GM10248 (cell line): Measurements from ENCODE around the gene TMA7B.

ENCODE experiments used
- CTCF ChIA-PET: fragments of 300-600 bp; sonication (Branson Sonifier 250); formaldehyde crosslinking; extraction: SDS; loops from one replicate; lab custom pipeline; 2021; ENCODE audit warnings: antibody characterized with exemption; lab: Yijun Ruan, JAX
- POLR2A ChIA-PET: fragments of 350-650 bp; sonication (Branson Sonifier 250); formaldehyde crosslinking; extraction: SDS; loops from one replicate; lab custom pipeline; 2020; ENCODE audit warnings: antibody characterized with exemption; lab: Yijun Ruan, JAX
- DNase-seq: peaks from one replicate; pipeline ENCODE4 v3.0.0; 2012; ENCODE audit errors: extremely low spot score
- CTCF ChIP-seq: IDR thresholded peaks from 2 replicates; pipeline ENCODE4 v1.5.1; 2012; ENCODE audit warnings: mild to moderate bottlenecking, low read depth; ENCODE audit errors: extremely low read depth, missing control alignments, control extremely low read depth

TMA7B gene

GRCh38 chr22:39925273-39925672 lies 34.9 kb upstream of the TMA7B start:
- TF ChIP-seq CTCF = no peak
- no peak for DNase-seq
- ChIA-PET POLR2A (no interaction called here), CTCF (interaction anchor here (1.0 to 2.1 kb wide), 5 partner anchors 13 to 391 kb away, joined by 3 to 7 read pairs (median 5); no protein-coding TSS in a partner anchor)

GRCh38 chr22:39925909-39926679 lies 34.1 kb upstream of the TMA7B start:
- CTCF ChIA-PET = interaction anchor here (1.5 to 2.2 kb wide), 5 partner anchors 8 to 392 kb away, joined by 3 to 7 read pairs (median 5); no protein-coding TSS in a partner anchor
- DNase-seq = no peak
- TF ChIP-seq CTCF = no peak
- POLR2A ChIA-PET = no interaction called here

GRCh38 chr22:39926753-39927152 lies 33.4 kb upstream of the TMA7B start:
- DNase-seq = no peak
- CTCF ChIA-PET = interaction anchor here (1.5 to 2.2 kb wide), 4 partner anchors 9 to 393 kb away, joined by 5 to 7 read pairs (median 6); no protein-coding TSS in a partner anchor
- POLR2A ChIA-PET = no interaction called here
- no peak for TF ChIP-seq CTCF

- POLR2A ChIA-PET = no interaction called here
- no peak for TF ChIP-seq CTCF
- no peak for DNase-seq
- CTCF ChIA-PET = interaction anchor here (2.2 kb wide), 1 partner anchor 9 kb away, joined by 7 read pairs; no protein-coding TSS in a partner anchor
Observed at GRCh38 chr22:39927544-39927943, 32.7 kb upstream of the TMA7B start.

GRCh38 chr22:39928536-39929520 lies 31.4 kb upstream of the TMA7B start:
- CTCF ChIA-PET = interaction anchor here (0.7 to 2.2 kb wide), 5 partner anchors 10 to 400 kb away, joined by 3 to 7 read pairs (median 3); no protein-coding TSS in a partner anchor

More at GRCh38 chr22:39928536-39929520, 31.4 kb upstream of the TMA7B start:
- TF ChIP-seq CTCF = no peak
- POLR2A ChIA-PET = no interaction called here
- no peak for DNase-seq
